ENCODE measurements around the gene DDX25. TPM values are rescaled to one million over a fixed set of nuclear protein-coding genes. Genes with fewer than 3 reads are reported as not detected.
"Not testable (repeated sequence)": the region's sequence is repeated elsewhere in the genome, so short reads cannot be mapped to it uniquely, and the experiment has no call there.

The DDX25 gene
- total RNA-seq, 4 donors from 2014 or later = 0.06 to 0.17 TPM; not detected in 2

DNA sequence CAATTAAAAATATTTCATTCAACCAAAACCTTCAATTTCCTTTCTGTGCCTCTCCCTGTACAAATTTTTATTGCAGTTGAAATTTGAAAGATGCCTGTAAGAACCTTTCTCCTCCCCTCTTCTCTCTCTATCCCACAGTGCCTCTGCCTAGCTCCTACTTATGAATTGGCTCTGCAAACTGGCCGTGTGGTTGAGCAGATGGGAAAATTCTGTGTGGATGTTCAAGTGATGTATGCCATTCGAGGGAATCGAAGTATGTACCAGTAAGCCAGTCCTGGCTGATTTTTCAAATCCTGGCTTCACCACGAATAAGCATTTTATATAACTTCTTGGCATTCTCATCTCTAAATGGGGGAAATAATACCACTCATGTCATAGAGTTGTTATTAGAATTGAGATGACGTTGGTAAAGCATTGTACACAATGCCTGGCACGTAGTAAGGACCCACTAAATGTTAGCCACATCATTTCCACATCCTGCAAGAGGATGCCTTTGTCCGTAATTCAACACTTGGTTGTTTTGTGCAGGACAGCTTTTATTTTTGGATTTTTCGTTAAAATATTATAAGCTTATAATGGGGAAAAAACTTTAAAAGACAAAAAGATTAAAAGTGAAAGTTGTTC lies 6.0 kb downstream of the DDX25 start:
- Histone ChIP-seq H3K4me3 (no peak overlapping the region), H3K4me1 (no peaks in the 10 kb centered on the region), H3K27ac (replicated peaks in 1 of 4) (no peak overlapping the region), H3K27me3 (peaks cover 0 to 33% (median under 1%) of the 10 kb centered on the region in 4 donors), H3K36me3 (no peaks in the 10 kb centered on the region), H3K9me3 (no peaks in the 10 kb centered on the region)
- TF ChIP-seq EP300 (IDR thresholded peaks at IDR 0.05) = no peak
- DNase-seq (ENCODE audit: extremely low spot score) = peak; percentile 29
- intact Hi-C loops (cut with DNase I) = no loop called here
- 73% methylated on average over 8 of the region's 8 CpGs for WGBS

DNA sequence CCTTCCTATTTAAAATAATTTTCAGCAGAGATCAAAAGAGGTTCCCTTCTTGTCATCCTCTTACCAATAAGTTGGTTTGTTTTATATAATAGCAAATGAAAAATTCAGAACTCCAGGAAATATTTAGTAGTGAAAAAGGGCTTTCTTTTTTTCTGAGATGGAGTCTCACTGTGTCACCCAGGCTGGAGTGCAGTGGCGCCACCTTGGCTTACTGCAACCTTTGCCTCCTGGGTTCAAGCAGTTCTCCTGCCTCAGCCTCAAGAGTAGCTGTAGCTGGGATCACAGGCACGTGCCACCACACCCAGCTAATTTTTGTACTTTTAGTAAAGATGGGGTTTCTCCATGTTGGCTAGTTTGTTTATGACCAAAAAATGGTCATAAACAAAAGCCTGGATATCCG lies 10.3 kb downstream of the DDX25 start:
- H3K27ac ChIP-seq (replicated peaks in 1 of 4); H3K9me3 ChIP-seq; intact Hi-C loops (cut with DNase I); H3K4me1 ChIP-seq; H3K4me3 ChIP-seq; H3K36me3 ChIP-seq: not testable (repeated sequence)
- H3K27me3 ChIP-seq = peaks cover 0 to 26% (median 0%) of the 10 kb centered on the region in 4 donors
- peak; percentile 42 for DNase-seq (ENCODE audit: extremely low spot score)
- WGBS = 75% methylated on average over 3 of the region's 3 CpGs

DNA sequence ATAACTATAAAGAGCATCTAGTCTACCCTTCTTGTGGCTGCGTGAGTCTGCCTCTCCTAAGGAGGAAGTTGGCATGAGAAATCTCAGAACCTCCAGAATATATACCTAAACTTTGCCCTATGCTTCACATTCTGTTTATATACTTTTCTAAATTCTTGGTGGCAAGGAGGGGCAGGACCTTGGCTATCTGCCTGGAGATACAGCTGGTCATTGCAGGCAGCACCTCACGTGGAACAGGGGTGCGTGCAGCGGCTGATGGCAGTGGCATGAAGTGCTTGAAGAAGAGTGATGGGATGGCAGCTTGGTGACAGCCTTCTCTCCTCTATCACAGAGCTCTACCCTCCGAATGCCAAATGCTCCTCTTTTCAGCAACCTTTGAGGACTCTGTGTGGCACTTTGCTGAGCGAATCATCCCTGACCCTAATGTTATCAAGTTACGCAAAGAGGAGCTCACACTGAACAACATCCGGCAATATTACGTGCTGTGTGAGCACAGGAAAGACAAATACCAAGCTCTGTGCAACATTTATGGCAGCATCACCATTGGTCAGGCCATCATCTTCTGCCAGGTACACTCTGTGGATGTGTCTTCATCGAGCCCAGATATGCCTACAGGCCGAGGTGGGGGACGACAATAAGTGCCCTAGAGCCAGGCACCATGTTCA lies 12.5 kb downstream of the DDX25 start:
- Histone ChIP-seq H3K9me3 (no peaks in the 10 kb centered on the region), H3K27me3 (peaks cover 0 to 26% (median 0%) of the 10 kb centered on the region in 4 donors), H3K4me1 (no peaks in the 10 kb centered on the region), H3K27ac (replicated peaks in 1 of 4) (no peak overlapping the region), H3K4me3 (no peak overlapping the region), H3K36me3 (no peaks in the 10 kb centered on the region)
- TF ChIP-seq EP300 (IDR thresholded peaks at IDR 0.05) (no peak), POLR2A (IDR thresholded peaks at IDR 0.05; ENCODE audit: low read depth) (no peak), POLR2AphosphoS5 (IDR thresholded peaks at IDR 0.05) (no peak)
- TF ChIP-seq, protein P1, sequence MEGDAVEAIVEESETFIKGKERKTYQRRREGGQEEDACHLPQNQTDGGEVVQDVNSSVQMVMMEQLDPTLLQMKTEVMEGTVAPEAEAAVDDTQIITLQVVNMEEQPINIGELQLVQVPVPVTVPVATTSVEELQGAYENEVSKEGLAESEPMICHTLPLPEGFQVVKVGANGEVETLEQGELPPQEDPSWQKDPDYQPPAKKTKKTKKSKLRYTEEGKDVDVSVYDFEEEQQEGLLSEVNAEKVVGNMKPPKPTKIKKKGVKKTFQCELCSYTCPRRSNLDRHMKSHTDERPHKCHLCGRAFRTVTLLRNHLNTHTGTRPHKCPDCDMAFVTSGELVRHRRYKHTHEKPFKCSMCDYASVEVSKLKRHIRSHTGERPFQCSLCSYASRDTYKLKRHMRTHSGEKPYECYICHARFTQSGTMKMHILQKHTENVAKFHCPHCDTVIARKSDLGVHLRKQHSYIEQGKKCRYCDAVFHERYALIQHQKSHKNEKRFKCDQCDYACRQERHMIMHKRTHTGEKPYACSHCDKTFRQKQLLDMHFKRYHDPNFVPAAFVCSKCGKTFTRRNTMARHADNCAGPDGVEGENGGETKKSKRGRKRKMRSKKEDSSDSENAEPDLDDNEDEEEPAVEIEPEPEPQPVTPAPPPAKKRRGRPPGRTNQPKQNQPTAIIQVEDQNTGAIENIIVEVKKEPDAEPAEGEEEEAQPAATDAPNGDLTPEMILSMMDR (IDR thresholded peaks at IDR 0.05) = no peak
- DNase-seq (ENCODE audit: extremely low spot score) = peak; percentile 53
- intact Hi-C loops (cut with DNase I) = no loop called here
- WGBS = 86% methylated on average over 12 of the region's 12 CpGs

DNA sequence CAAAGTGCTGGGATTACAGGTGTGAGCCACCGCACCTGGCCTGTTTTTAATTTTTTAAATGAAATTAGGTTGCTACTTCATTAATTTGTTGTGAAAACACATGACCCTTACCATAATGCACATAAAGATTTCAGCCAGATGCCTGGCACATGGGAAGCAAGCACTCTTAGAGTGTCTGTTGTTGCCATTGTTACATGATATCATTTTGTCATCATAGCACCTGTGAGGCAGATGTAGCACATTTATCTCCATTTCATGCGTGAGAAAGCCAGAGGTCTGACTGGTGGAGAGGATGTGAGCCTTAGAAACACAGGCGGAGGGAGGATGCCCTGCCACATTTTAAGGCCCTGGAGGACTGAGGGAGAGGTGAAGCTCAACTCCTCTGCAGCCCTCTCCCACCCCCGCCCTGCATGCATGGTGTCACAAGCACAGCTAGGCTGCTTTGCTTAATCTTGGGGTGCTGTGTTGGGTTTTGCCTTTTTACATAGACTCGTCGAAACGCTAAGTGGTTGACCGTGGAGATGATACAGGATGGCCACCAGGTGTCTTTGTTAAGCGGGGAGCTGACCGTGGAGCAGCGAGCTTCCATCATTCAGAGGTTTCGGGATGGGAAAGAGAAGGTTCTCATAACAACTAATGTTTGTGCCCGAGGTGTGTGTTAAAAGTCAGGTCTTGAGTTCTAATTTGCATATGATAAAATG lies 14.0 kb downstream of the DDX25 start:
- intact Hi-C loops (cut with DNase I) = no loop called here
- TF ChIP-seq, protein P1 (IDR thresholded peaks at IDR 0.05) = no peak
- TF ChIP-seq POLR2AphosphoS5 (IDR thresholded peaks at IDR 0.05) = no peak
- no peak for TF ChIP-seq POLR2A (IDR thresholded peaks at IDR 0.05; ENCODE audit: low read depth)
- TF ChIP-seq EP300 (IDR thresholded peaks at IDR 0.05) = no peak
- H3K4me3 ChIP-seq = no peak overlapping the region
- peaks cover 0 to 26% (median 0%) of the 10 kb centered on the region in 4 donors for H3K27me3 ChIP-seq
- no peak overlapping the region for H3K27ac ChIP-seq (replicated peaks in 1 of 4)
- DNase-seq (ENCODE audit: extremely low spot score) = peak; percentile 84
- 74% methylated on average over 13 of the region's 13 CpGs for WGBS
- H3K9me3 ChIP-seq = no peaks in the 10 kb centered on the region
- H3K36me3 ChIP-seq = no peaks in the 10 kb centered on the region
- no peaks in the 10 kb centered on the region for H3K4me1 ChIP-seq

DNA sequence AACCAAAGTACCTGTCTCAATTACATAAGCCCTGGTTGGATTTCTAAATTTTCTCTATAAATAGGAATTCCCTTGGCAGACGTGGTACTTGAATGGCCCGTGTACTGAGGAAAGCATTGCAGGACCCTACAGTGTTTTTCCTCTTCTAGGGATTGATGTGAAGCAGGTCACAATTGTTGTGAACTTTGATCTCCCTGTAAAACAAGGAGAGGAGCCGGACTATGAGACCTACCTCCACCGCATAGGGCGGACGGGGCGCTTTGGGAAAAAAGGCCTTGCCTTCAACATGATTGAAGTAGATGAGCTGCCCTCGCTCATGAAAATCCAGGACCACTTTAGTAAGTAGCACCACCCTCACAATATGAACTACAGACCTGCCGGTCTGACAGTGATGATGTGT lies 16.7 kb downstream of the DDX25 start:
- H3K4me1 ChIP-seq = peaks cover 0 to 7% (median 3%) of the 10 kb centered on the region in 4 donors
- intact Hi-C loops (cut with DNase I) = loop anchor here (5.0 kb wide), 1 partner anchor 141 kb away; the partner anchor contains the start of gene CDON
- H3K4me3 ChIP-seq = no peak overlapping the region
- H3K36me3 ChIP-seq = no peaks in the 10 kb centered on the region
- no peak overlapping the region for H3K27ac ChIP-seq (replicated peaks in 1 of 4)
- H3K27me3 ChIP-seq = peaks cover 0 to 20% (median 0%) of the 10 kb centered on the region in 4 donors
- WGBS = 85% methylated on average over 9 of the region's 9 CpGs
- TF ChIP-seq, protein P1 (IDR thresholded peaks at IDR 0.05) = no peak
- TF ChIP-seq POLR2A (IDR thresholded peaks at IDR 0.05; ENCODE audit: low read depth) (no peak), POLR2AphosphoS5 (IDR thresholded peaks at IDR 0.05) (no peak), EP300 (IDR thresholded peaks at IDR 0.05) (no peak)
- H3K9me3 ChIP-seq = no peaks in the 10 kb centered on the region
- peak; percentile 17 for DNase-seq (ENCODE audit: extremely low spot score)

Measured in esophagus muscularis mucosa (tissue), 4 donors.